Stimulated activated naive CD8-positive, alpha-beta T cell treated with anti-CD3 and anti-CD28 coated beads, Interleukin-15, Interleukin-2, amounts not matched to agents 100 ng/mL and 50 ng/mL, for 24 hours (primary cell): ENCODE measurements around the gene ZSCAN30.

Experiments
- H3K27ac Mint-ChIP-seq: one replicate; pipeline ENCODE4 v1.8.0; 2021; ENCODE audit warnings: mild to moderate bottlenecking, mixed read lengths
- H3K27me3 Mint-ChIP-seq: one replicate; pipeline ENCODE4 v1.8.0; 2021; ENCODE audit warnings: mixed read lengths
- H3K36me3 Mint-ChIP-seq: one replicate; pipeline ENCODE4 v1.8.0; 2021; ENCODE audit warnings: low read depth, mixed read lengths
- H3K4me1 Mint-ChIP-seq: one replicate; pipeline ENCODE4 v1.8.0; 2021; ENCODE audit warnings: low read depth, mixed read lengths
- H3K4me3 Mint-ChIP-seq: one replicate; pipeline ENCODE4 v1.8.0; 2021; ENCODE audit warnings: mild to moderate bottlenecking, mixed read lengths
- H3K9me3 Mint-ChIP-seq: one replicate; pipeline ENCODE4 v1.8.0; 2021; ENCODE audit warnings: mixed read lengths

ZSCAN30 gene

GRCh38 chr18:35290094-35290735 lies at the start of gene ZSCAN30:
TSS of gene ZSCAN30 (minus strand) at chr18:35290229. CDS start at chr18:35264352, 25,877 bp downstream.
- H3K36me3 Mint-ChIP-seq = peaks cover 53% of the 10 kb centered on the region
- H3K27me3 Mint-ChIP-seq = no peaks in the 10 kb centered on the region
- H3K4me1 Mint-ChIP-seq = peaks cover 60% of the 10 kb centered on the region

GRCh38 chr18:35337286-35337685 lies 47.3 kb upstream of the ZSCAN30 start:
- H3K4me3 Mint-ChIP-seq = no peak overlapping the region
- no peaks in the 10 kb centered on the region for H3K27me3 Mint-ChIP-seq
- no peaks in the 10 kb centered on the region for H3K9me3 Mint-ChIP-seq

More at GRCh38 chr18:35290094-35290735, at the start of gene ZSCAN30:
- Mint-ChIP-seq H3K4me3 (peak within 1 kb of the TSS; percentile 97), H3K27ac (peak within 1 kb of the TSS; percentile 91), H3K9me3 (peaks cover 15% of the 10 kb centered on the region)

GRCh38 chr18:35335866-35336265 lies 45.8 kb upstream of the ZSCAN30 start:
- peaks cover 46% of the 10 kb centered on the region for H3K4me1 Mint-ChIP-seq
- H3K27me3 Mint-ChIP-seq = no peaks in the 10 kb centered on the region
- H3K36me3 Mint-ChIP-seq = peaks cover 52% of the 10 kb centered on the region
- H3K9me3 Mint-ChIP-seq = no peaks in the 10 kb centered on the region
- no peak overlapping the region for H3K4me3 Mint-ChIP-seq
- H3K27ac Mint-ChIP-seq = no peak overlapping the region

More at GRCh38 chr18:35337286-35337685, 47.3 kb upstream of the ZSCAN30 start:
- Mint-ChIP-seq H3K27ac (peak overlapping the region; percentile 37), H3K36me3 (peaks cover 55% of the 10 kb centered on the region), H3K4me1 (peaks cover 54% of the 10 kb centered on the region)

GRCh38 chr18:35334821-35335220 lies 44.8 kb upstream of the ZSCAN30 start:
- no peaks in the 10 kb centered on the region for H3K27me3 Mint-ChIP-seq
- H3K4me1 Mint-ChIP-seq = peaks cover 36% of the 10 kb centered on the region
- H3K36me3 Mint-ChIP-seq = peaks cover 42% of the 10 kb centered on the region
- no peak overlapping the region for H3K27ac Mint-ChIP-seq
- H3K9me3 Mint-ChIP-seq = no peaks in the 10 kb centered on the region
- no peak overlapping the region for H3K4me3 Mint-ChIP-seq

GRCh38 chr18:35334212-35334611 lies 44.2 kb upstream of the ZSCAN30 start:
- H3K4me1 Mint-ChIP-seq = peaks cover 29% of the 10 kb centered on the region
- H3K27ac Mint-ChIP-seq = peak overlapping the region; percentile 6
- no peaks in the 10 kb centered on the region for H3K27me3 Mint-ChIP-seq
- H3K9me3 Mint-ChIP-seq = no peaks in the 10 kb centered on the region
- H3K36me3 Mint-ChIP-seq = peaks cover 35% of the 10 kb centered on the region
- no peak overlapping the region for H3K4me3 Mint-ChIP-seq

GRCh38 chr18:35331367-35332087 lies 41.5 kb upstream of the ZSCAN30 start:
- Mint-ChIP-seq H3K4me3 (no peak overlapping the region), H3K4me1 (peaks cover 5% of the 10 kb centered on the region), H3K36me3 (peaks cover 9% of the 10 kb centered on the region), H3K27ac (no peak overlapping the region), H3K27me3 (no peaks in the 10 kb centered on the region), H3K9me3 (peaks cover 3% of the 10 kb centered on the region)

GRCh38 chr18:35328868-35329267 lies 38.8 kb upstream of the ZSCAN30 start:
- Mint-ChIP-seq H3K27ac (no peak overlapping the region), H3K4me3 (no peak overlapping the region), H3K36me3 (no peaks in the 10 kb centered on the region), H3K27me3 (no peaks in the 10 kb centered on the region), H3K9me3 (peaks cover 3% of the 10 kb centered on the region), H3K4me1 (no peaks in the 10 kb centered on the region)

GRCh38 chr18:35326695-35327387 lies 36.8 kb upstream of the ZSCAN30 start:
- H3K4me3 Mint-ChIP-seq = no peak overlapping the region
- peaks cover 3% of the 10 kb centered on the region for H3K9me3 Mint-ChIP-seq
- H3K27me3 Mint-ChIP-seq = no peaks in the 10 kb centered on the region
- no peaks in the 10 kb centered on the region for H3K4me1 Mint-ChIP-seq
- H3K36me3 Mint-ChIP-seq = no peaks in the 10 kb centered on the region
- H3K27ac Mint-ChIP-seq = no peak overlapping the region

- Mint-ChIP-seq H3K9me3 (peaks cover 3% of the 10 kb centered on the region), H3K27me3 (no peaks in the 10 kb centered on the region), H3K4me3 (no peak overlapping the region), H3K27ac (no peak overlapping the region), H3K36me3 (no peaks in the 10 kb centered on the region), H3K4me1 (no peaks in the 10 kb centered on the region)
Observed at GRCh38 chr18:35324926-35325655, 35.1 kb upstream of the ZSCAN30 start.

- Mint-ChIP-seq H3K4me3 (no peak overlapping the region), H3K36me3 (no peaks in the 10 kb centered on the region), H3K9me3 (no peaks in the 10 kb centered on the region), H3K4me1 (no peaks in the 10 kb centered on the region), H3K27me3 (no peaks in the 10 kb centered on the region), H3K27ac (no peak overlapping the region)
Observed at GRCh38 chr18:35322486-35323458, 32.7 kb upstream of the ZSCAN30 start.

GRCh38 chr18:35311496-35311895 lies 21.5 kb upstream of the ZSCAN30 start:
- H3K4me3 Mint-ChIP-seq = no peak overlapping the region
- peaks cover 52% of the 10 kb centered on the region for H3K9me3 Mint-ChIP-seq
- H3K27me3 Mint-ChIP-seq = no peaks in the 10 kb centered on the region
- no peak overlapping the region for H3K27ac Mint-ChIP-seq
- H3K4me1 Mint-ChIP-seq = no peaks in the 10 kb centered on the region
- peaks cover 52% of the 10 kb centered on the region for H3K36me3 Mint-ChIP-seq

- Mint-ChIP-seq H3K4me3 (no peak overlapping the region), H3K4me1 (no peaks in the 10 kb centered on the region), H3K27me3 (no peaks in the 10 kb centered on the region), H3K9me3 (peaks cover 63% of the 10 kb centered on the region), H3K27ac (no peak overlapping the region), H3K36me3 (peaks cover 83% of the 10 kb centered on the region)
Observed at GRCh38 chr18:35306588-35307250, 16.7 kb upstream of the ZSCAN30 start.

- peaks cover 97% of the 10 kb centered on the region for H3K36me3 Mint-ChIP-seq
Observed at GRCh38 chr18:35303610-35304009, 13.6 kb upstream of the ZSCAN30 start.

More at GRCh38 chr18:35303610-35304009, 13.6 kb upstream of the ZSCAN30 start:
- H3K9me3 Mint-ChIP-seq = peaks cover 71% of the 10 kb centered on the region
- no peak overlapping the region for H3K27ac Mint-ChIP-seq
- H3K4me1 Mint-ChIP-seq = no peaks in the 10 kb centered on the region
- H3K4me3 Mint-ChIP-seq = no peak overlapping the region
- H3K27me3 Mint-ChIP-seq = no peaks in the 10 kb centered on the region
